ENCODE data around the gene CA10. TPM values are rescaled to one million over a fixed set of nuclear protein-coding genes. Genes with fewer than 3 reads are reported as not detected.

The CA10 gene
- total RNA-seq, 2 donors from 2014 or later = 0.22 to 0.37 TPM

DNA sequence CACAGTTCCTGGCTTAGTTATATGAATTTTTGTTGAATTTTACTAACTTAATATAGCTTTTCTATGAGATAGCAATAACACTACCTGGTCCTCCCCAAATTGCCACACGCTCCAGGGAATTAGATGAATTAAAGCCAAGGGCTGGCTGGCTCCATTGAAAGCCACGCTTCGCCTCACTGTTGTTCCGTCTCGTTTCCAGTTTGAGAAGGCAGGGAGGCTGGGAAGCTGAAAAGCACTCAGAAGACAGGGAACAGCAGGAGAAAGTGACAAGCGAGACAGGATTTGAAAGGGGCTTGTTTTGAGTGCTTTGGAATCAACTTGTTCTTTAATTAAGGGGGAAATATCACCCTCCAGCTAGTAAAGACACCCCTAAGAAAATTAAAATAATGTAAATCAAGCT lies 425.3 kb downstream of the CA10 start:
- WGBS, 2 experiments (ENCODE audit: insufficient coverage in 1 of 2, insufficient read length in 1 of 2) = 83 to 92% methylated on average over 5 to 6 of the region's 6 CpGs

DNA sequence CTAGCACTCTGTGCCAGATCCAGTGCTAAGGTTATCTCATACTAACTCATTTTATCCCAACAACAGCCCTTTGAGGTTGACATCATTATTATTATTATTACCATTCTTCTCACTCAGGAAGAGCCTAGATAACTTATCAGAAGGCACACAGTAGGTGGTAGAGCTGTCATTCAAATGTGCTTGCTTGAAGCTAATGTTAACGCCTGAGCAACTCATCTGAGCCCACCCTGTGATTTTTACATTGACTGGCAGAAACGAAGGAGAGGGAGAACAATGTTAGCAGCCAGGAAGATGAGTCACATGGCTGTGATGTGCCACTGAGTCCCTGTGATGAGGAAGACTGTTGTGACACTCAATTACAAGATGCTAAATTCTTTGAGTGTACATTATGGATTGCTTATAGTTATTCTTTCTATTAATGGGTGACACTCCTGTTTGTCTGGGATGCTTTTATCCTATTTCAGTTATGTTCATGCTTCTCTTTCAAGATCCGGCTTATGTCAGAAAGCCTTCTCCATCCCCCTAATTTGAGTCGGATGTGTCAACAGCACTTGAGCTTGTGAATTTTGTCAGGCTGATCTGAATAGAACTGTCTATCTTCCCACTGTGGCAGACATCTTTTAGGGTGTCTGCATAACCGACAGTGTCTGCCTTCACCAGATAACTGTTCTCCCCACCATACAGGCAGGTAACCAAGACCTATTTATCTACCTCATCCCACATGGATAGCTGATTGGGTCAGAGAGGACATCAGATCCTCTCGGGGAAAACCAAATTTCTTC lies 426.4 kb downstream of the CA10 start:
- H3K4me3 Mint-ChIP-seq = no peak overlapping the region
- no peak overlapping the region for H3K27ac ChIP-seq (ENCODE audit: low read depth, low read length)
- peaks cover 2% of the 10 kb centered on the region for H3K36me3 Mint-ChIP-seq (ENCODE audit: low read depth)
- DNase-seq = peak; percentile 77
- peaks cover 3% of the 10 kb centered on the region for H3K4me1 ChIP-seq (ENCODE audit: control insufficient read depth, insufficient read depth, low read length)
- H3K9me3 ChIP-seq (ENCODE audit: control insufficient read depth, low read length) = no peaks in the 10 kb centered on the region
- H3K4me1 Mint-ChIP-seq = peaks cover 29% of the 10 kb centered on the region
- WGBS, 2 experiments (ENCODE audit: insufficient coverage in 1 of 2, insufficient read length in 1 of 2) = 54 to 60% methylated on average over 4 to 6 of the region's 6 CpGs
- TF ChIP-seq, protein P1, sequence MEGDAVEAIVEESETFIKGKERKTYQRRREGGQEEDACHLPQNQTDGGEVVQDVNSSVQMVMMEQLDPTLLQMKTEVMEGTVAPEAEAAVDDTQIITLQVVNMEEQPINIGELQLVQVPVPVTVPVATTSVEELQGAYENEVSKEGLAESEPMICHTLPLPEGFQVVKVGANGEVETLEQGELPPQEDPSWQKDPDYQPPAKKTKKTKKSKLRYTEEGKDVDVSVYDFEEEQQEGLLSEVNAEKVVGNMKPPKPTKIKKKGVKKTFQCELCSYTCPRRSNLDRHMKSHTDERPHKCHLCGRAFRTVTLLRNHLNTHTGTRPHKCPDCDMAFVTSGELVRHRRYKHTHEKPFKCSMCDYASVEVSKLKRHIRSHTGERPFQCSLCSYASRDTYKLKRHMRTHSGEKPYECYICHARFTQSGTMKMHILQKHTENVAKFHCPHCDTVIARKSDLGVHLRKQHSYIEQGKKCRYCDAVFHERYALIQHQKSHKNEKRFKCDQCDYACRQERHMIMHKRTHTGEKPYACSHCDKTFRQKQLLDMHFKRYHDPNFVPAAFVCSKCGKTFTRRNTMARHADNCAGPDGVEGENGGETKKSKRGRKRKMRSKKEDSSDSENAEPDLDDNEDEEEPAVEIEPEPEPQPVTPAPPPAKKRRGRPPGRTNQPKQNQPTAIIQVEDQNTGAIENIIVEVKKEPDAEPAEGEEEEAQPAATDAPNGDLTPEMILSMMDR (conservative IDR thresholded peaks at IDR 0.05) = no peak
- no peaks in the 10 kb centered on the region for H3K27me3 ChIP-seq (ENCODE audit: control insufficient read depth, insufficient read depth, low read length, poor library complexity, severe bottlenecking)
- H3K9me3 Mint-ChIP-seq = no peaks in the 10 kb centered on the region
- peaks cover 2% of the 10 kb centered on the region for H3K27me3 Mint-ChIP-seq (ENCODE audit: insufficient read depth)
- no peak overlapping the region for H3K9ac ChIP-seq (ENCODE audit: extremely low read depth, low read length, poor library complexity, severe bottlenecking)
- H3K27ac Mint-ChIP-seq = no peak overlapping the region
- no peaks in the 10 kb centered on the region for H3K36me3 ChIP-seq (ENCODE audit: control insufficient read depth, insufficient read depth, low read length)
- no peak overlapping the region for H3K4me3 ChIP-seq (ENCODE audit: low read length)

More for the DNA sequence above, 425.3 kb downstream of the CA10 start:
- H3K4me3 ChIP-seq (ENCODE audit: low read length) = no peak overlapping the region
- no peaks in the 10 kb centered on the region for H3K27me3 ChIP-seq (ENCODE audit: control insufficient read depth, insufficient read depth, low read length, poor library complexity, severe bottlenecking)
- peaks cover 3% of the 10 kb centered on the region for H3K4me1 ChIP-seq (ENCODE audit: control insufficient read depth, insufficient read depth, low read length)
- Mint-ChIP-seq H3K27me3 (ENCODE audit: insufficient read depth) (peaks cover 2% of the 10 kb centered on the region), H3K27ac (no peak overlapping the region), H3K9me3 (no peaks in the 10 kb centered on the region), H3K36me3 (ENCODE audit: low read depth) (peaks cover 2% of the 10 kb centered on the region), H3K4me1 (peaks cover 29% of the 10 kb centered on the region), H3K4me3 (no peak overlapping the region)
- H3K9me3 ChIP-seq (ENCODE audit: control insufficient read depth, low read length) = no peaks in the 10 kb centered on the region
- H3K9ac ChIP-seq (ENCODE audit: extremely low read depth, low read length, poor library complexity, severe bottlenecking) = no peak overlapping the region
- DNase-seq = no peak
- H3K36me3 ChIP-seq (ENCODE audit: control insufficient read depth, insufficient read depth, low read length) = no peaks in the 10 kb centered on the region
- TF ChIP-seq, protein P1 (conservative IDR thresholded peaks at IDR 0.05) = peak; percentile 2
- peak overlapping the region; percentile 50 for H3K27ac ChIP-seq (ENCODE audit: low read depth, low read length)

DNA sequence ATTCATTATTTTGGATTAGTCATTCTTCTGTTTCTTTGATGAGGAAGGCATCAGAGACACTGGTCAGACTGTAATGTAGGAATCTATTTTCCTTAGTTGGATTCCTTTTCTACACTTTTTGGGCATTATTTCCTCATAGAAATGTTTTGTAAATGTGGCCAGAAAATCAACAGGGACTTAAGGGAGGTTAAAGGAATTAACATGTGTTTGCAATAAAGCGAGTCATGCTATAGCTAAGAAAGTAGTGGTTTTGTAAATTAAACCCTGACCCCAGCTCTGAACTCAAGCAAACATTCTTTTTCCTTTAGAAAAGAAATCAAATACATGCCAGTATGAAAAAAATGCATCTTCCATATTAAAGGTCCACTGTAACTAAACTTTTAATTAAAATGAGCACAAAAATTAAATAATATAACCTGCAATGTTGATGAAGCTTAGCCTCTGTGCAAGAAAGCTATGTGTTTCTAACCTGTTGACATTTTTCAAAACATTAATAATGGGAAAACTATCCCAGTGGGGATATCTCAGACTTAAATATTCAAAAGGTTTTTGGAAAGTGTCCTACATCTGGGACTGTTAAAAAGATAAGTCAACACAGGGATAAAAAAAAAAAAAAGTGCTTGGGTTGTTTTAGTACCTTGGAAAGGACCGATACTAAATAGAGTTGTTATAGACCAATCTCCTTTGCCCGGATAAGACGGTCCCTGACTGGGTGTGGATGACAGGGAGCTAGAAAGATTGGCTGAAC lies 428.0 kb downstream of the CA10 start:
- Mint-ChIP-seq H3K36me3 (ENCODE audit: low read depth) (peaks cover 2% of the 10 kb centered on the region), H3K27ac (no peak overlapping the region), H3K4me3 (no peak overlapping the region), H3K4me1 (peaks cover 29% of the 10 kb centered on the region), H3K27me3 (ENCODE audit: insufficient read depth) (peaks cover 2% of the 10 kb centered on the region), H3K9me3 (no peaks in the 10 kb centered on the region)
- no peaks in the 10 kb centered on the region for H3K36me3 ChIP-seq (ENCODE audit: control insufficient read depth, insufficient read depth, low read length)
- no peak overlapping the region for H3K9ac ChIP-seq (ENCODE audit: extremely low read depth, low read length, poor library complexity, severe bottlenecking)
- TF ChIP-seq, protein P1 (conservative IDR thresholded peaks at IDR 0.05) = no peak
- no peak for DNase-seq
- H3K9me3 ChIP-seq (ENCODE audit: control insufficient read depth, low read length) = no peaks in the 10 kb centered on the region
- peaks cover 3% of the 10 kb centered on the region for H3K4me1 ChIP-seq (ENCODE audit: control insufficient read depth, insufficient read depth, low read length)
- H3K4me3 ChIP-seq (ENCODE audit: low read length) = no peak overlapping the region
- 99 to 100% methylated on average over 3 to 4 of the region's 4 CpGs for WGBS, 2 experiments (ENCODE audit: insufficient coverage in 1 of 2, insufficient read length in 1 of 2)
- H3K27me3 ChIP-seq (ENCODE audit: control insufficient read depth, insufficient read depth, low read length, poor library complexity, severe bottlenecking) = no peaks in the 10 kb centered on the region
- H3K27ac ChIP-seq (ENCODE audit: low read depth, low read length) = no peak overlapping the region
